HCT116 (cell line): Measurements from ENCODE around the gene CCSER1. TPM values are rescaled to one million over a fixed set of nuclear protein-coding genes. Genes with fewer than 3 reads are reported as not detected.

Experiments
- ATAC-seq: fragments of 200-7000 bp; cut with Tn5 transposase; 2 replicates; pipeline ENCODE4 v1.9.1; 2020; ENCODE audit warnings: mild to moderate bottlenecking, moderate library complexity
- BruUV-seq: library from RNA; stranded (reverse); fragments of 400-500 nt; replicated peaks from 2 replicates; lab custom pipeline; 2021; lab: Mats Ljungman, UMichigan
- CTCF ChIA-PET: fragments of 300-600 bp; sonication (Branson Sonifier 250); formaldehyde crosslinking; loops from one replicate; lab custom pipeline; 2021; ENCODE audit warnings: antibody characterized with exemption; lab: Charles Lee
- POLR2A ChIA-PET: fragments of 300-600, 350-600 bp; sonication (Branson Sonifier 250); formaldehyde crosslinking; loops from one replicate; lab custom pipeline; 2021; ENCODE audit warnings: antibody characterized with exemption; lab: Charles Lee
- RAD21 ChIA-PET, 2 experiments: fragments of 300-600 bp; sonication (Branson Sonifier 250); formaldehyde crosslinking; loops; one replicate each; lab custom pipeline; 2023; ENCODE audit warnings: low total read pairs in 2 of 2; ENCODE audit not compliant: uncharacterized antibody in 2 of 2, unreplicated experiment in 2 of 2, low non-redundant PET in 1 of 2; lab: Charles Lee
- DNase-seq: peaks from one replicate; pipeline ENCODE4 v3.0.0-alpha.2; 2010; ENCODE audit warnings: low read depth, low spot score
- H2AFZ ChIP-seq: fragments of 200-600 bp; shearing (Covaris generic), sonication (generic); 2 replicates; pipeline ENCODE4 v1.6.1; 2017; ENCODE audit warnings: low read depth, mixed run types, mixed read lengths, antibody characterized with exemption, low read length; ENCODE audit not compliant: poor library complexity, severe bottlenecking
- H3K27ac ChIP-seq: 2 replicates; pipeline ENCODE4 v1.5.1; 2012; ENCODE audit warnings: low read depth, low read length
- H3K27me3 ChIP-seq: fragments of 200-600 bp; sonication (generic); 2 replicates; pipeline ENCODE4 v1.6.1; 2016; ENCODE audit warnings: mixed run types, low read length, mixed read lengths; ENCODE audit not compliant: insufficient read depth
- H3K36me3 ChIP-seq, 2 experiments: fragments of 200-500 bp in 1 of 2; fragments of 200-600 bp in 1 of 2; sonication (Bioruptor generic) in 1 of 2; sonication (generic) in 1 of 2; 2 replicates each; pipeline versions ENCODE4 v1.5.1 to v1.6.1; 2014 to 2016; ENCODE audit warnings: low read length in 2 of 2, inconsistent platforms in 1 of 2, mixed read lengths in 1 of 2, mixed run types in 1 of 2; ENCODE audit not compliant: insufficient read depth in 2 of 2, control insufficient read depth in 1 of 2
- H3K4me1 ChIP-seq, 2 experiments: fragments of 200-600 bp in 1 of 2; sonication (generic) in 1 of 2; 2 replicates each; pipeline versions ENCODE4 v1.5.1 to v1.6.1; 2012 to 2017; ENCODE audit warnings: low read length in 2 of 2, inconsistent platforms in 1 of 2, mild to moderate bottlenecking in 1 of 2, mixed read lengths in 1 of 2, mixed run types in 1 of 2, moderate library complexity in 1 of 2; ENCODE audit not compliant: insufficient read depth in 2 of 2, control insufficient read depth in 1 of 2
- H3K4me2 ChIP-seq: fragments of 200-600 bp; sonication (generic); 2 replicates; pipeline ENCODE4 v1.6.1; 2017; ENCODE audit warnings: mixed run types, low read length, mixed read lengths
- H3K4me3 ChIP-seq, 2 experiments: fragments of 200-600 bp in 1 of 2; sonication (generic) in 1 of 2; replicated peaks in 1 of 2; 2 replicates each; pipeline ENCODE4 v1.5.1; 2011 to 2016; ENCODE audit warnings: low read length in 2 of 2, control low read depth in 1 of 2, low read depth in 1 of 2, mild to moderate bottlenecking in 1 of 2, mixed read lengths in 1 of 2, mixed run types in 1 of 2
- H3K79me2 ChIP-seq: fragments of 200-600 bp; sonication (generic); 2 replicates; pipeline ENCODE4 v1.6.1; 2017; ENCODE audit warnings: mild to moderate bottlenecking, mixed run types, low read length, moderate library complexity, mixed read lengths; ENCODE audit not compliant: insufficient read depth
- H3K9ac ChIP-seq: fragments of 200-600 bp; sonication (generic); 2 replicates; pipeline ENCODE4 v1.6.1; 2016; ENCODE audit warnings: low read length, mixed read lengths
- H3K9me2 ChIP-seq: fragments of 200-600 bp; sonication (generic), shearing (Covaris generic); 2 replicates; pipeline ENCODE4 v1.6.1; 2017; ENCODE audit warnings: mixed run types, mild to moderate bottlenecking, moderate library complexity; ENCODE audit not compliant: insufficient read depth
- H3K9me3 ChIP-seq, 2 experiments: fragments of 200-500 bp in 1 of 2; fragments of 200-600 bp in 1 of 2; sonication (Bioruptor generic) in 1 of 2; sonication (generic) in 1 of 2; 2 replicates each; pipeline ENCODE4 v1.6.1; 2014 to 2017; ENCODE audit warnings: low read length in 2 of 2, mixed read lengths in 2 of 2, inconsistent platforms in 1 of 2, low read depth in 1 of 2, mild to moderate bottlenecking in 1 of 2, mixed run types in 1 of 2, moderate library complexity in 1 of 2; ENCODE audit not compliant: control insufficient read depth in 1 of 2, insufficient read depth in 1 of 2
- H4K20me1 ChIP-seq: fragments of 200-600 bp; sonication (generic), shearing (Covaris generic); 2 replicates; pipeline ENCODE4 v1.6.1; 2017; ENCODE audit warnings: mixed run types, mild to moderate bottlenecking, moderate library complexity; ENCODE audit not compliant: insufficient read depth
- CBX3 ChIP-seq: IDR thresholded peaks from 2 replicates; pipeline ENCODE4 v1.6.1; 2012; ENCODE audit warnings: low read depth
- EGR1 ChIP-seq: IDR thresholded peaks from 2 replicates; pipeline ENCODE4 v1.6.1; 2012; ENCODE audit warnings: low read depth
- EZH2 ChIP-seq: fragments of 200-600 bp; sonication (generic); IDR thresholded peaks from 2 replicates; pipeline ENCODE4 v1.6.1; 2017; ENCODE audit warnings: antibody characterized with exemption, mixed run types
- EZH2phosphoT487 ChIP-seq: fragments of 200-600 bp; IDR thresholded peaks from 2 replicates; pipeline ENCODE4 v1.6.1; 2018; ENCODE audit warnings: antibody characterized with exemption, borderline replicate concordance
- FOSL1 ChIP-seq: IDR thresholded peaks from 2 replicates; pipeline ENCODE4 v1.6.1; 2012; ENCODE audit warnings: low read depth
- POLR2A ChIP-seq: IDR thresholded peaks from 2 replicates; pipeline ENCODE4 v1.7.0; 2011; ENCODE audit warnings: borderline replicate concordance; ENCODE audit not compliant: insufficient read depth, insufficient read length; ENCODE audit errors: extremely low read depth
- POLR2AphosphoS5 ChIP-seq: IDR thresholded peaks from 2 replicates; pipeline ENCODE4 v1.6.1; 2011; ENCODE audit warnings: mild to moderate bottlenecking, low read depth, low read length, moderate library complexity
- RAD21 ChIP-seq: IDR thresholded peaks from 2 replicates; pipeline ENCODE4 v1.6.1; 2012; ENCODE audit warnings: low read depth, mild to moderate bottlenecking
- SIN3A ChIP-seq: IDR thresholded peaks from 2 replicates; pipeline ENCODE4 v1.6.1; 2012; ENCODE audit warnings: low read depth
- SP1 ChIP-seq: IDR thresholded peaks from 2 replicates; pipeline ENCODE4 v1.6.1; 2012; ENCODE audit warnings: low read depth
- YY1 ChIP-seq: IDR thresholded peaks from 2 replicates; pipeline ENCODE4 v1.6.1; 2011; ENCODE audit warnings: low read length, low read depth, moderate library complexity, mild to moderate bottlenecking; ENCODE audit not compliant: insufficient replicate concordance; ENCODE audit errors: extremely low read depth
- ZFX ChIP-seq: fragments of 450-650 bp; IDR thresholded peaks from 2 replicates; pipeline ENCODE4 v1.6.1; 2017
- intact Hi-C: fragments of 100-400 bp; cut with micrococcal nuclease; formaldehyde crosslinking; loops from 2 replicates; pipeline ENCODE4 v1.10.0; 2022
- total RNA-seq: library from RNA; stranded (reverse); gene quantifications from one replicate; pipeline ENCODE4 v1.2.1, GENCODE V29; 2021; ENCODE audit not compliant: unreplicated experiment
- TF ChIP-seq, protein P1 (sequence below): IDR thresholded peaks from 2 replicates; pipeline ENCODE4 v1.6.1; 2012
- TF ChIP-seq, protein P2 (sequence below), 3 experiments: fragments of 200-600 bp in 1 of 3; sonication (generic) in 1 of 3; IDR thresholded peaks in 2 of 3; conservative IDR thresholded peaks in 1 of 3; 2 replicates each; pipeline ENCODE4 v1.5.1; 2012 to 2017; ENCODE audit warnings: low read depth in 2 of 3, low read length in 2 of 3, antibody characterized with exemption in 1 of 3, borderline replicate concordance in 1 of 3, control low read depth in 1 of 3, mild to moderate bottlenecking in 1 of 3, mixed read lengths in 1 of 3, mixed run types in 1 of 3, moderate library complexity in 1 of 3; ENCODE audit not compliant: insufficient read depth in 1 of 3
- TF ChIP-seq, protein P3 (sequence below): IDR thresholded peaks from 2 replicates; pipeline ENCODE4 v1.6.1; 2012; ENCODE audit warnings: low read depth

The CCSER1 gene
- total RNA-seq, 1 experiment from 2014 or later: 6.7 TPM

DNA sequence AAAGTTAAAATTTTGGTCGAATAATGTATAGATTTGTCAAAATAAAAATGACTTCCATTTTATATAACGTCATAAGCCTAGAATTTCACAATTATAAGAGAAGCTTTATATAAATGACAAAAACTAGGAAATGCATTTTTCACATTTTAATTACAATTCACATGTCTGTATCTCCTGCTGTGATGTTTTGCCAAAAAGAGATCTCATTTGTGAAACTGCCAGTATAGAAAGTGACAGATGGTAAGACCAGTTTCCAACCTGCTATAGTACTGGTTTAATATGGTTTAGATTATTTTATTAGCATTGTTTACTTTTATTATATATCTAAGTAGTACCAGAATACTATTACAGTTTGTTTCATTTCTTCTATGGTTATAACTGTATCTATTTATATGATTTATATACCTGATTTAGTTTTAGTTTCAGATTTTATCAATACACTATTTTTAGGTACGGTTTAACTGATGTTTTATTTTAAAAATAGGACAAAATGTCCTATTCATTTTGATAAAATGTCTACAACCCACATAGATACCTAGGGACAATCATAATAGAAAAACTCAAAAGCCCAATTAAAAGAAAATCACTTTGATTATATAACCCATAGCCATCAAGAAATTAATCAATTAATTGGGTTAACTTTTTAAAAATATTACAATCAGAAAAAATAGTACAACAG lies 5.4 kb upstream of the CCSER1 start:
- no peaks in the 10 kb centered on the region for H3K36me3 ChIP-seq
- no peaks in the 10 kb centered on the region for H3K79me2 ChIP-seq
- TF ChIP-seq EZH2phosphoT487 (no peak), ZFX (no peak)
- TF ChIP-seq, protein P1, sequence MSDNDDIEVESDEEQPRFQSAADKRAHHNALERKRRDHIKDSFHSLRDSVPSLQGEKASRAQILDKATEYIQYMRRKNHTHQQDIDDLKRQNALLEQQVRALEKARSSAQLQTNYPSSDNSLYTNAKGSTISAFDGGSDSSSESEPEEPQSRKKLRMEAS: no peak
- RAD21 ChIA-PET: no interaction called here
- no TSS peak for BruUV-seq
- ATAC-seq: no peak
- H3K27ac ChIP-seq: no peak overlapping the region
- no peaks in the 10 kb centered on the region for H3K9me3 ChIP-seq
- peaks cover 0 to 10% of the 10 kb centered on the region in 2 experiments; a peak in 2 of 4 replicates for H3K4me1 ChIP-seq
- no peaks in the 10 kb centered on the region for H4K20me1 ChIP-seq
- intact Hi-C loops: no loop called here
- H3K4me2 ChIP-seq: peak overlapping the region; percentile 51
- H2AFZ ChIP-seq: peak overlapping the region; percentile 98
- no peaks in the 10 kb centered on the region for H3K27me3 ChIP-seq
- no peaks in the 10 kb centered on the region for H3K9me2 ChIP-seq
- no peak overlapping the region; a peak in 1 of 4 replicates for H3K4me3 ChIP-seq
- POLR2A ChIA-PET: no interaction called here
- H3K9ac ChIP-seq: no peak overlapping the region
- no peak for DNase-seq
- CTCF ChIA-PET: no interaction called here

DNA sequence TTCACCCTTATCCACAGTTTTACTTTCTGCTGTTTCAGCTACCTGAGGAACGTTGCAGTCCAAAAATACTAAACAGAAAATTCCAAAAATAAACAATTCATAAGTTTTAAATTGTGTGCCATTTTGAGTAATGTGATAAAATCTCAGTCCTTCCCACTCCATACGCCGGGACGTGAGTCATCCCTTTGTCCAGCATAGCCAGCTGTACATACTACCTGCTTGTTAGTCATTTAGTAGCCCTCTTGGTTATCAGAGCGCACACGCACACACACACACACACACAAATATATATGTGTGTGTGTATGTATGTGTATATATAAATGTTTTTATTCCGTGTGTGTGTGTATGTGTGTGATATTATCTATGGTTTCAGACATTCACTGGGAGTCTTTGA lies 4.8 kb upstream of the CCSER1 start:
- no peak overlapping the region for H3K9ac ChIP-seq
- ChIA-PET POLR2A (no interaction called here), CTCF (no interaction called here), RAD21 (no interaction called here)
- no peak for DNase-seq
- H3K9me3 ChIP-seq: no peaks in the 10 kb centered on the region
- no peaks in the 10 kb centered on the region for H3K9me2 ChIP-seq
- no peaks in the 10 kb centered on the region for H3K79me2 ChIP-seq
- H3K4me3 ChIP-seq: no peak overlapping the region; a peak in 1 of 4 replicates
- no peaks in the 10 kb centered on the region for H3K36me3 ChIP-seq
- ATAC-seq: no peak
- H3K27ac ChIP-seq: no peak overlapping the region
- H3K4me1 ChIP-seq: peaks cover 0 to 14% of the 10 kb centered on the region in 2 experiments; a peak in 2 of 4 replicates
- H4K20me1 ChIP-seq: no peaks in the 10 kb centered on the region
- peak overlapping the region; percentile 98 for H2AFZ ChIP-seq
- H3K27me3 ChIP-seq: no peaks in the 10 kb centered on the region
- H3K4me2 ChIP-seq: peak overlapping the region; percentile 51
- intact Hi-C loops: no loop called here
- BruUV-seq: no TSS peak
- peak; percentile 22; the same call in 1 of the 2 replicates for TF ChIP-seq SP1
- TF ChIP-seq POLR2A: no peak
- TF ChIP-seq, protein P2, sequence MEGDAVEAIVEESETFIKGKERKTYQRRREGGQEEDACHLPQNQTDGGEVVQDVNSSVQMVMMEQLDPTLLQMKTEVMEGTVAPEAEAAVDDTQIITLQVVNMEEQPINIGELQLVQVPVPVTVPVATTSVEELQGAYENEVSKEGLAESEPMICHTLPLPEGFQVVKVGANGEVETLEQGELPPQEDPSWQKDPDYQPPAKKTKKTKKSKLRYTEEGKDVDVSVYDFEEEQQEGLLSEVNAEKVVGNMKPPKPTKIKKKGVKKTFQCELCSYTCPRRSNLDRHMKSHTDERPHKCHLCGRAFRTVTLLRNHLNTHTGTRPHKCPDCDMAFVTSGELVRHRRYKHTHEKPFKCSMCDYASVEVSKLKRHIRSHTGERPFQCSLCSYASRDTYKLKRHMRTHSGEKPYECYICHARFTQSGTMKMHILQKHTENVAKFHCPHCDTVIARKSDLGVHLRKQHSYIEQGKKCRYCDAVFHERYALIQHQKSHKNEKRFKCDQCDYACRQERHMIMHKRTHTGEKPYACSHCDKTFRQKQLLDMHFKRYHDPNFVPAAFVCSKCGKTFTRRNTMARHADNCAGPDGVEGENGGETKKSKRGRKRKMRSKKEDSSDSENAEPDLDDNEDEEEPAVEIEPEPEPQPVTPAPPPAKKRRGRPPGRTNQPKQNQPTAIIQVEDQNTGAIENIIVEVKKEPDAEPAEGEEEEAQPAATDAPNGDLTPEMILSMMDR (IDR thresholded peaks at IDR 0.05 in 2 of 3, conservative IDR thresholded peaks at IDR 0.05 in 1 of 3; ENCODE audit: borderline replicate concordance in 1 of 3, insufficient read depth in 1 of 3, low read depth in 2 of 3, low read length in 2 of 3): no peak
- no peak for TF ChIP-seq POLR2AphosphoS5
- TF ChIP-seq RAD21: 0 out of 2 replicates have a peak, but pooled peaks have one; percentile 4
- TF ChIP-seq CBX3: no peak
- no peak for TF ChIP-seq EZH2
- no peak for TF ChIP-seq EZH2phosphoT487
- TF ChIP-seq SIN3A: no peak
- TF ChIP-seq, protein P1: no peak
- TF ChIP-seq ZFX: no peak
- TF ChIP-seq YY1: no peak
- TF ChIP-seq FOSL1: peak; percentile 50
- TF ChIP-seq EGR1: no peak
- TF ChIP-seq, protein P3, sequence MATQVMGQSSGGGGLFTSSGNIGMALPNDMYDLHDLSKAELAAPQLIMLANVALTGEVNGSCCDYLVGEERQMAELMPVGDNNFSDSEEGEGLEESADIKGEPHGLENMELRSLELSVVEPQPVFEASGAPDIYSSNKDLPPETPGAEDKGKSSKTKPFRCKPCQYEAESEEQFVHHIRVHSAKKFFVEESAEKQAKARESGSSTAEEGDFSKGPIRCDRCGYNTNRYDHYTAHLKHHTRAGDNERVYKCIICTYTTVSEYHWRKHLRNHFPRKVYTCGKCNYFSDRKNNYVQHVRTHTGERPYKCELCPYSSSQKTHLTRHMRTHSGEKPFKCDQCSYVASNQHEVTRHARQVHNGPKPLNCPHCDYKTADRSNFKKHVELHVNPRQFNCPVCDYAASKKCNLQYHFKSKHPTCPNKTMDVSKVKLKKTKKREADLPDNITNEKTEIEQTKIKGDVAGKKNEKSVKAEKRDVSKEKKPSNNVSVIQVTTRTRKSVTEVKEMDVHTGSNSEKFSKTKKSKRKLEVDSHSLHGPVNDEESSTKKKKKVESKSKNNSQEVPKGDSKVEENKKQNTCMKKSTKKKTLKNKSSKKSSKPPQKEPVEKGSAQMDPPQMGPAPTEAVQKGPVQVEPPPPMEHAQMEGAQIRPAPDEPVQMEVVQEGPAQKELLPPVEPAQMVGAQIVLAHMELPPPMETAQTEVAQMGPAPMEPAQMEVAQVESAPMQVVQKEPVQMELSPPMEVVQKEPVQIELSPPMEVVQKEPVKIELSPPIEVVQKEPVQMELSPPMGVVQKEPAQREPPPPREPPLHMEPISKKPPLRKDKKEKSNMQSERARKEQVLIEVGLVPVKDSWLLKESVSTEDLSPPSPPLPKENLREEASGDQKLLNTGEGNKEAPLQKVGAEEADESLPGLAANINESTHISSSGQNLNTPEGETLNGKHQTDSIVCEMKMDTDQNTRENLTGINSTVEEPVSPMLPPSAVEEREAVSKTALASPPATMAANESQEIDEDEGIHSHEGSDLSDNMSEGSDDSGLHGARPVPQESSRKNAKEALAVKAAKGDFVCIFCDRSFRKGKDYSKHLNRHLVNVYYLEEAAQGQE: no peak
